HUES48 (cell line): Measurements from ENCODE around the gene SUN5.

Experiments used
- H3K27ac ChIP-seq: one replicate; pipeline ENCODE4 v1.7.0; 2013; ENCODE audit warnings: low read depth, low read length, inconsistent platforms
- H3K27me3 ChIP-seq: 2 replicates; pipeline ENCODE4 v1.6.1; 2013; ENCODE audit warnings: mild to moderate bottlenecking, low read length; ENCODE audit not compliant: control insufficient read depth, insufficient read depth
- H3K36me3 ChIP-seq: 2 replicates; pipeline ENCODE4 v1.6.1; 2013; ENCODE audit warnings: low read length; ENCODE audit not compliant: control insufficient read depth, insufficient read depth
- H3K4me1 ChIP-seq: 2 replicates; pipeline ENCODE4 v1.6.1; 2013; ENCODE audit warnings: mild to moderate bottlenecking, low read length; ENCODE audit not compliant: control insufficient read depth, insufficient read depth
- H3K4me3 ChIP-seq: 2 replicates; pipeline ENCODE4 v1.5.1; 2013; ENCODE audit warnings: mild to moderate bottlenecking, low read depth, low read length
- H3K9ac ChIP-seq: 2 replicates; pipeline ENCODE4 v1.6.1; 2013; ENCODE audit warnings: mild to moderate bottlenecking, low read depth, low read length, moderate library complexity
- H3K9me3 ChIP-seq: 2 replicates; pipeline ENCODE4 v1.6.1; 2013; ENCODE audit warnings: low read length; ENCODE audit not compliant: control insufficient read depth, insufficient read depth

SUN5 gene

GRCh38 chr20:33034901-33035492 is 30.8 kb upstream of the SUN5 start:
- Histone ChIP-seq H3K9me3 (no peaks in the 10 kb centered on the region), H3K4me3 (no peak overlapping the region), H3K4me1 (no peaks in the 10 kb centered on the region), H3K27ac (no peak overlapping the region), H3K27me3 (no peaks in the 10 kb centered on the region), H3K36me3 (no peaks in the 10 kb centered on the region), H3K9ac (no peak overlapping the region)

- no peaks in the 10 kb centered on the region for H3K36me3 ChIP-seq
- H3K4me3 ChIP-seq = no peak overlapping the region
- no peaks in the 10 kb centered on the region for H3K9me3 ChIP-seq
- H3K27me3 ChIP-seq = no peaks in the 10 kb centered on the region
- H3K9ac ChIP-seq = no peak overlapping the region
- H3K4me1 ChIP-seq = no peaks in the 10 kb centered on the region
- no peak overlapping the region for H3K27ac ChIP-seq
Measured at GRCh38 chr20:33034115-33034514, 29.9 kb upstream of the SUN5 start.

- Histone ChIP-seq H3K9ac (no peak overlapping the region), H3K27me3 (no peaks in the 10 kb centered on the region), H3K9me3 (no peaks in the 10 kb centered on the region), H3K27ac (no peak overlapping the region), H3K4me3 (no peak overlapping the region), H3K36me3 (no peaks in the 10 kb centered on the region), H3K4me1 (no peaks in the 10 kb centered on the region)
Measured at GRCh38 chr20:33033381-33033780, 29.1 kb upstream of the SUN5 start.

GRCh38 chr20:33032555-33032954 is 28.3 kb upstream of the SUN5 start:
- Histone ChIP-seq H3K9me3 (no peaks in the 10 kb centered on the region), H3K4me1 (no peaks in the 10 kb centered on the region), H3K36me3 (no peaks in the 10 kb centered on the region), H3K27me3 (no peaks in the 10 kb centered on the region; the same call in 1 of the 2 replicates), H3K27ac (no peak overlapping the region), H3K4me3 (no peak overlapping the region), H3K9ac (no peak overlapping the region)

GRCh38 chr20:33031531-33031930 is 27.3 kb upstream of the SUN5 start, which contains the start of gene BPIFB6:
TSS of gene BPIFB6 (plus strand) at chr20:33031648. CDS start at chr20:33031648, 0 bp downstream.
- Histone ChIP-seq H3K4me3 (no peak within 1 kb of the TSS), H3K9ac (no peak within 1 kb of the TSS), H3K9me3 (no peaks in the 10 kb centered on the region), H3K4me1 (no peaks in the 10 kb centered on the region), H3K36me3 (no peaks in the 10 kb centered on the region), H3K27ac (no peak within 1 kb of the TSS), H3K27me3 (no peaks in the 10 kb centered on the region; the same call in 1 of the 2 replicates)

GRCh38 chr20:33030569-33030968 is 26.3 kb upstream of the SUN5 start:
- Histone ChIP-seq H3K9ac (no peak overlapping the region), H3K36me3 (no peaks in the 10 kb centered on the region), H3K4me1 (no peaks in the 10 kb centered on the region), H3K27me3 (no peaks in the 10 kb centered on the region; the same call in 1 of the 2 replicates), H3K4me3 (no peak overlapping the region), H3K9me3 (no peaks in the 10 kb centered on the region), H3K27ac (no peak overlapping the region)

GRCh38 chr20:33030076-33030475 is 25.8 kb upstream of the SUN5 start:
- Histone ChIP-seq H3K4me3 (no peak overlapping the region), H3K9ac (no peak overlapping the region), H3K27me3 (no peaks in the 10 kb centered on the region; the same call in 1 of the 2 replicates), H3K27ac (no peak overlapping the region), H3K36me3 (no peaks in the 10 kb centered on the region), H3K4me1 (no peaks in the 10 kb centered on the region), H3K9me3 (no peaks in the 10 kb centered on the region)

- Histone ChIP-seq H3K4me3 (no peak overlapping the region), H3K9me3 (no peaks in the 10 kb centered on the region), H3K9ac (no peak overlapping the region), H3K27ac (no peak overlapping the region), H3K27me3 (no peaks in the 10 kb centered on the region; the same call in 1 of the 2 replicates), H3K4me1 (no peaks in the 10 kb centered on the region), H3K36me3 (no peaks in the 10 kb centered on the region)
Measured at GRCh38 chr20:33028875-33029274, 24.6 kb upstream of the SUN5 start.

GRCh38 chr20:33027769-33028751 is 23.8 kb upstream of the SUN5 start:
- Histone ChIP-seq H3K4me1 (no peaks in the 10 kb centered on the region), H3K27me3 (no peaks in the 10 kb centered on the region; the same call in 1 of the 2 replicates), H3K4me3 (no peak overlapping the region), H3K9ac (no peak overlapping the region), H3K36me3 (no peaks in the 10 kb centered on the region), H3K9me3 (no peaks in the 10 kb centered on the region), H3K27ac (no peak overlapping the region)

GRCh38 chr20:33026779-33027759 is 22.8 kb upstream of the SUN5 start:
- Histone ChIP-seq H3K4me1 (no peaks in the 10 kb centered on the region), H3K27ac (no peak overlapping the region), H3K9ac (no peak overlapping the region), H3K9me3 (no peaks in the 10 kb centered on the region), H3K27me3 (no peaks in the 10 kb centered on the region; the same call in 1 of the 2 replicates), H3K4me3 (no peak overlapping the region), H3K36me3 (no peaks in the 10 kb centered on the region)
